NB4 (cell line): ENCODE data around the gene PHF20.

Experiments
- CTCF ChIP-seq: IDR thresholded peaks from one replicate; pipeline ENCODE4 v1.5.1; 2012; ENCODE audit warnings: low read depth, low read length
- MAX ChIP-seq: IDR thresholded peaks from 2 replicates; pipeline ENCODE4 v1.6.1; 2011; ENCODE audit warnings: low read depth, low read length
- MYC ChIP-seq: IDR thresholded peaks from 2 replicates; pipeline ENCODE4 v1.6.1; 2011; ENCODE audit warnings: low read depth, low read length
- POLR2A ChIP-seq: IDR thresholded peaks from 2 replicates; pipeline ENCODE4 v1.6.1; 2011; ENCODE audit warnings: mild to moderate bottlenecking; ENCODE audit not compliant: insufficient read length; ENCODE audit errors: extremely low read depth

GRCh38 chr20:35876033-35876320, 104.2 kb downstream of the PHF20 start:
- TF ChIP-seq MAX = no peak
- TF ChIP-seq CTCF = no peak
- TF ChIP-seq MYC = no peak
- TF ChIP-seq POLR2A = no peak
